AG08395 (cell line): ENCODE data around the gene TRIM9.
"Not testable (repeated sequence)": the region's sequence is repeated elsewhere in the genome, so short reads cannot be mapped to it uniquely, and the experiment has no call there.

Experiments used
- DNase-seq: peaks from one replicate; pipeline ENCODE4 v3.0.0; 2012; ENCODE audit warnings: mixed read lengths, low spot score

Gene TRIM9

GRCh38 chr14:51004801-51005526 lies 89.9 kb downstream of the TRIM9 start:
- peak; percentile 19 for DNase-seq

DNA sequence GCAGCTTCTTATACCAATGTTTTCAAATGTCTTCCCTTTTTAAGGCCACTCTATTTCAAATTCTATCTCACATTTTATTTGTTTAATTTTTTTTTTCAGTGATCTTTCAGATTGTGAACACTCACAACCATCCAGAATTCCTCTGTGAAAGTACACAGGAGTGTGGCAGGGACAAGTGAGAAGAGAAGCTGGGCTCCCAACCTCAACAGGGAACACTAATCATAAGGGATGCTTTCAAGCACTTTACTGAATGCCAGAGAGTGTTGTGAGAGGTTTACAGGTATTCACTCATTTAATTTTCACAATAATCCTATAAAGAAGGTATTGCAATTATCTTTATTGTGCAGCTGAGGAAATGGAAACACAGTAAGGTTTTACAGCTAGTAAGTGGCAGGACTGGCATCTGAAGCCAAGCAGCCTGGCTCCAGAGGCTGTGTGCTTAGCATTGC lies 90.5 kb downstream of the TRIM9 start:
- DNase-seq: peak; percentile 28

GRCh38 chr14:51002406-51002999 lies 92.4 kb downstream of the TRIM9 start:
- no peak for DNase-seq

DNA sequence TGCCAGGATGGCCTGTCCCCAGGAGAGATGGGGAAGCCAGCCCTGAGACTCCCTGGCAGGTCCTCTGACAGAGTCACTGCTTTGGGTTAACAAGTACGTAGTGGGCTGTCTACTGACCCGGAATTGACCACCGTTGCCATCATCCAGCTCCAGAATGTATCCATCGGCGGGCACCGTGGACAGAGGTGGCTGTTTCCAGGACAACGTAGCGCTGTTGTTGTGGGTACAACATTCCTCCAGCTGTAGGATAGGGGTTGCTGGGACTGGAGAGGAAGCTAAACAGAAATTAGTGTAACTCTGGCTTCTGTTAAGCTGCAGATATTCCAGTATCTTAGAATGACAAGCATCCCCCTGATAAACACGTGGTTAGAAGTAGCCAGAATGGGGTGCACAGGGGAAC lies 94.3 kb downstream of the TRIM9 start:
- DNase-seq: no peak

DNA sequence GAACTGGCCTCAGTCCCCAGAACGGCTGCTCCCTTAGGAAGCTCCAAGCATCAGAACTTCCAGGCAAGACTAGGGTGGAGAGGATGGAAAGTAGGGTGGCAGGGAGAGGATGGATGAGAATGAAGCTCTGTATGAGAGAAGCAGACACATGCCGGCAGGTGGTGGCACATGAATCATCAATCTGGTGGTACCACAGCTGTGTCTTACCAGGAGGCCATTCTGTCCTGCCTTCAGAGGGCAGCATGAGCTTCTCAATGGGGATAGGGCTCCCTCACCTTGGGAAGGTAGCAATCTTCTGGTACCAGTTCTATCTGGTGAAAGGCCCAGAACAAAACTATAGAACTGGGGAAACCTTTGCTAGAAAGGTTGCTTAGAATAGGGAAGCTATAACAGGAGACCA lies 95.2 kb downstream of the TRIM9 start:
- no peak for DNase-seq

DNA sequence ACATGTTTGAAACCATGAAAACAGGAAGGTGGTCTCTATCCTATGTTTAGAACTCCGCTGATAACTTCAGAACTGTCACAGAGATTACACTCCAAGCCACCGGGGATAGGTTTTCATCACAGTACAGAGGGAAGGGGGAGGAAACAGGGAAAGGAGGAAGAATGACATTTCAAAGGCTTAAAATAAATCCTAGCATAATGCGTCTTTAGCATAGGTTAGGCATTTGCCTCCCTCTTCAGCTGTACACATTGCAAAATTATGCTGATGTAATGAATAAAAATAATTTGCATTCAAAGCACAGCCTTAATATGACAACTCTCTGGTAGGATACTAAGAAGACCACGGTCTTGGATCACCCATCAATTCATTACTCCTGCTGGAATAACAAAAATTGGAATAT lies 96.3 kb downstream of the TRIM9 start:
- DNase-seq: no peak

GRCh38 chr14:50997712-50998111 lies 97.2 kb downstream of the TRIM9 start:
- DNase-seq: no peak

GRCh38 chr14:50994158-50994557 lies 100.7 kb downstream of the TRIM9 start:
- not testable (repeated sequence) for DNase-seq

- DNase-seq: no peak
These were observed 109.0 kb downstream of the TRIM9 start for GRCh38 chr14:50985859-50986331.

DNA sequence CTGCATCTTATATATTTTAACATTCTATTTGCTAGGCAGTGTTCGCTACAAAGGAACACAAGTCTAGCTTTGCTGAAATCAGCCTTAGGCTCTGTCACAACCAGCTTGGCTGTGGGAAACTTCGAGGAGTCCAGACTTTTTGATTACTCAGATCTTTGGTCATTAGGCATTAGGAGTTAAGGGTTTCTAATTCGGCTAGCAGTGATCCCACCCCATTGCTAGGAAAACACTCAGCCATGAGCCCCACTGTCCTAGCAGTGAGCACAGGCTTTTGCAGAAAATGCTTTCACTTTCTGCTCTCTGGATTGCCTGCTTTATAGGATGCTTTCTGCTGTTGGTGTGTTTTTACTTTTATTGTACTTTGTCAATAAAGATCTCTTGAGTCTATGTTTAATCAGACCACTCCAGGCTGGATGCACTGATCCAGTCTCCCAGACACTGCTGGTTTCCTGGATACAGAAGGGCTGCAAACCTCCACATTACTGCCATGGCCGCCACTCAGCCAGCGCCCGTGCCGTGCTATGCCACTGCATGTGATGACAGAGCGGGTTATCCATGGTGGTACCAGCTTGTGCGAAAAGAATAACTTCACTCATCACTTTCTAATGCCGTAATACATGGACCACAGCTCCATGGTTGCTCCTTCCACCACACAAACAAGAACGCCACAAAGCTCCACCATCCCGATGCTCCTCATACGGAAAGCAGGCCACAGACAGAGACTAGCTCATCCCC lies 109.6 kb downstream of the TRIM9 start:
- no peak for DNase-seq

GRCh38 chr14:50984036-50984710 lies 110.7 kb downstream of the TRIM9 start:
- DNase-seq: no peak

DNA sequence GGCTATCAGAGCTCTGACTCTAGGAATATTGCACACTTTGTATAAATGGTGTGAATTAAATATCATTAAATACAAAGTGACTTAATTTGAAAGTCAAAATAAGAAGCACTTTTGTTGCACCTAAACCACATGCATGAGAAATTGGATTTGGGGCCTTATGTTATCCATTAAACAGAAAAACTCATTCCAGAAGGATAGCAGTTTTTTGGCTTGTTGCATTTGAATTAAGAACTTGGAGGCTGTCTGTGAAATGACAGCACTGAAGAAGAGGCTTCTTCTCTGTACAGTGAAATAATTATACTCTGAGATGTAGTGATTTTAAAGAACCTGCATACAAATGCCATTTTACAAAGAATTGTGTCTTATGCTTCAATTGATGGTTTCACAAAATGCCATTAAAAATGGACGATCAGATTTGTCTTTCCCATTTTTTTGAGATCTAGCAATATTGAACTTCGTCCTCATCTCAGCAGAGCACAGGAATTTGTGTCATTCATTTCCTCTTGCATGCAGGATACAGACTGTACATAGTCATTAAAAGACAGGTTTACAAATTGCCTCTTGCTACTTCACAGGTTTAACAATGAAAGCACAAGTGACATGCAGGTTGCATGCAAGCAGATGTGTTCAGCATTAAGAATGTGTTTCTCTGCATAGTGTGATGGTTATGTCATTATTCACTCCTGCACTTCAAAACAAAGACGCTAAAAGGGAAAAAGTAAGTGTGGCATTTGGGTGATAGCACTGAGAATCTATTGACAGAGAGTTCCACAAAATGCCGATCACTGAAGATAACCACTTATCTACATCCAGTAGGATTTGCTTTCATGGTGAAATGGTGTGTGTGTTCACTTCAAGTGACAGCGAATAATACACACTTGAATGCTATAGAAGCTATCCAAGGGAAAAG lies 114.7 kb downstream of the TRIM9 start:
- no peak for DNase-seq

DNA sequence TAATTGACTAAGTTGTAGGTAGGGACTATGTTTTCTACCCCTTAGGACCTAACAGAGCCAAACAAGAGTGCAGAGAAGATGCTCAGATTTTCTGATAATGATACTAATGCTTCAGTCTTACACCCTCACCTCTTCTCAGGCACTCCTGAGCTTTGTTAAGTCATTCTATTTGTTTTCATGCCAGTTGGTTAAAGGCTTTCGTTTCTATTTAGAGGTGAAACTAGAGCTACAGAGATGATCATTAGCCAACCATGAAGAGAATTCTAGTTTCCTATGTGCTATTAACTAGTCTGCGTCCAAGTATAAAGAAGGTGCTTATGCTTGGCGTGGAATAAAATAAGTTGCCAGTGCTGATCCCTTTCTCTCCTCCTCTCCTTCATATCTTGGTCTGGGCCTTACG lies 116.0 kb downstream of the TRIM9 start:
- DNase-seq: no peak

DNA sequence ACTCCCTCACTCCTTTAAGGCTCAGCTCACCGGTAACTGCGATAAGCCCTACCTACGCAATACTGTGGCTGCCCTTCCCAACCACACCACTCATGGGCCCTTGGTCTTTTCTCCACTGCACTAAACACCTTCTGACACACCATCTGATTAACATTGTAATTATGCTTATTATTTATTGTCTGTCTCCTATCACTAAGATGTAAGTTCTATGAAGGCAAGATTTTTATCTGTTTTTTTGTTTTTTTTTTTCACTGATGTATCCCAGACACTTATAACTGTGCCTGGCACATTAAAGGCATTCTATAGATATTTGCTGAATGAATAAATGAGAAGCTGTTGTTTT lies 116.4 kb downstream of the TRIM9 start:
- DNase-seq: no peak

DNA sequence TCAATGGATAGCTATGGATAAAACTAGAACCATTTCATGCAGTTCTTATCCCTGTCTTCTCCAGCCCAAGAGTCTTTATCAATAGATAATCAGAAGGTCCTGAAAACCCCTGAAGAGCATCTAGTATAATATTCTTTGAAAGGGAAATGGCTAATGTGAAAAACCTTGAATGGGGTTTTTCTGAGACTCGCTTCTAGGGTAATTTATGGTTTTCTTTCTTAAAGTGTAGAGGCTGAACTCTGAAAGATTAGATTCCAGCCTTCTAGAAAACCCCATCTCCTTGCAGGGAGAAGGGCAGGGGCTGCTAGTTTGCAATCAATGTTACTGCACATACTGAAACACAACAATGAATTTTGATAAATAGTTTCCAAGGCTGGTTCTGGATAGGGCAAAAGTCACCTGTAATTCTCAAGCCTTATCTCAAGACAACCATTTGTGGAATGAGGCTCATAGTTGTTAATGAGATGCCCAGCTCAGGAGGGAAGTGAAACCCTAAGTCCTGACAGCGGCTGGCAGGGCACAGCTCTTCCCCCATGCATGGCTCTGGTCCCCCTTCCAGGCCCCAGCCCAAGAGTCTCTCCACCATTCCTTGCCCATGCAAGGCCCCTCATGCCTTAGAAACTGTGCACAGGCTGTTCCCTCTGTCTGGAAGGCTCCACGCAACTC lies 116.9 kb downstream of the TRIM9 start:
- no peak for DNase-seq

- DNase-seq: no peak
These were observed 120.8 kb downstream of the TRIM9 start for GRCh38 chr14:50974118-50974517.

- no peak for DNase-seq
These were observed 122.2 kb downstream of the TRIM9 start for GRCh38 chr14:50972734-50973133.

- no peak for DNase-seq
These were observed 123.8 kb downstream of the TRIM9 start for GRCh38 chr14:50970886-50971781.

DNA sequence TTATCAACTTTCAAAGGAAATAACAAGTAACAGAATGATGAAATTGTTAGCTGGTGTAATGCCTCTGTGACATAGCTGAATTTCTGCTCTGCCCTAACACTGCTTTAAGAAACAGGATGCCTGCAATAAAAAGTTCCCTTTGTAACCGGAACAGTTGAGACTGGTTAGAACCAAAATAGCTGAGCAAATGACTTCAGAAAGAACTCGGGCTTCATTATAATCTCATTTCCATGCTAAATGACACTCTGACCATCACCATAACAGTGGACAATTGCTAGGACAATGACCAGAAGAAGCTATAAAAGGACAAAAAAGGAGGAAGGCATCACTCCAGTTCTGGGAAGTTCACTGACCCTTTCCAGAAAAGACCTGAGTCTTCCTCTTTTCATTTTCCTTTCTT lies 127.1 kb downstream of the TRIM9 start:
- DNase-seq: no peak

GRCh38 chr14:50967103-50967502 lies 127.8 kb downstream of the TRIM9 start:
- DNase-seq: peak; percentile 46
